HepG2 (cell line): ENCODE results near the gene NEUROD1. TPM values are rescaled to one million over a fixed set of nuclear protein-coding genes. Genes with fewer than 3 reads are reported as not detected.

ENCODE experiments used
- ATAC-seq: fragments of 200-7000 bp; cut with Tn5 transposase; 3 replicates; pipeline ENCODE4 v1.9.1; 2020; ENCODE audit warnings: mild to moderate bottlenecking, moderate library complexity
- BruUV-seq: library from RNA; stranded (reverse); fragments of 400-500 nt; replicated peaks from 2 replicates; lab custom pipeline; 2021; lab: Mats Ljungman, UMichigan
- CTCF ChIA-PET: fragments of 300-600 bp; formaldehyde crosslinking; extraction: SDS; loops from one replicate; lab custom pipeline; 2021; ENCODE audit warnings: low total read pairs, inconsistent platforms, low intra/inter-chr PET ratio; lab: Yijun Ruan, JAX
- POLR2A ChIA-PET: fragments of 350-600 bp; sonication (Branson Sonifier 250); formaldehyde crosslinking; loops from one replicate; lab custom pipeline; 2020; ENCODE audit warnings: antibody characterized with exemption, inconsistent platforms; lab: Yijun Ruan, JAX
- DNase-seq: peaks from one replicate; pipeline ENCODE4 v3.0.0-alpha.2; 2015; ENCODE audit warnings: low spot score
- FAIRE-seq: peaks from 3 replicates; lab custom pipeline; 2011; peaks lifted over from hg19 to GRCh38; lab: Jason Lieb, UNC
- H2AFZ ChIP-seq: one replicate; pipeline ENCODE4 v1.6.1; 2011; ENCODE audit warnings: low read length, inconsistent platforms
- H3K27ac ChIP-seq: fragments of 300-600 bp; 3 replicates; pipeline ENCODE4 v1.8.0; 2011; ENCODE audit warnings: mixed run types, mild to moderate bottlenecking, mixed read lengths, low read length, inconsistent platforms; ENCODE audit not compliant: insufficient read depth; ENCODE audit errors: extremely low read length
- H3K27me3 ChIP-seq, 2 experiments: fragments of 200-600 bp in 1 of 2; 2 replicates in 1 of 2; 3 replicates in 1 of 2; pipeline versions ENCODE4 v1.6.0 to v1.8.0; 2011; ENCODE audit warnings: low read length in 2 of 2, mild to moderate bottlenecking in 2 of 2, moderate library complexity in 2 of 2, inconsistent platforms in 1 of 2; ENCODE audit not compliant: insufficient read depth in 2 of 2, control insufficient read depth in 1 of 2
- H3K36me3 ChIP-seq, 2 experiments: fragments of 200-600 bp in 1 of 2; replicated peaks in 1 of 2; 2 replicates in 1 of 2; 3 replicates in 1 of 2; pipeline versions ENCODE4 v1.5.1 to v1.8.0; 2011; ENCODE audit warnings: low read length in 2 of 2, inconsistent platforms in 1 of 2; ENCODE audit not compliant: insufficient read depth in 2 of 2, control insufficient read depth in 1 of 2
- H3K4me1 ChIP-seq: 2 replicates; pipeline ENCODE4 v1.5.1; 2012; ENCODE audit warnings: low read length, inconsistent platforms; ENCODE audit not compliant: insufficient read depth
- H3K4me2 ChIP-seq: 2 replicates; pipeline ENCODE4 v1.6.0; 2011; ENCODE audit warnings: low read depth, low read length, inconsistent platforms
- H3K4me3 ChIP-seq, 3 experiments: fragments of 200-600 bp in 1 of 3; sonication (generic), shearing (Covaris generic) in 1 of 3; replicated peaks in 1 of 3; 2 replicates each; pipeline ENCODE4 v1.5.1; 2011 to 2016; ENCODE audit warnings: low read length in 3 of 3, inconsistent platforms in 2 of 3, low read depth in 2 of 3, mild to moderate bottlenecking in 2 of 3, control low read depth in 1 of 3, mixed read lengths in 1 of 3; ENCODE audit not compliant: insufficient read depth in 1 of 3
- H3K79me2 ChIP-seq: one replicate; pipeline ENCODE4 v1.6.1; 2011; ENCODE audit warnings: low read length, inconsistent platforms; ENCODE audit not compliant: insufficient read depth
- H3K9ac ChIP-seq: 2 replicates; pipeline ENCODE4 v1.6.0; 2011; ENCODE audit warnings: mild to moderate bottlenecking, low read depth, low read length, inconsistent platforms; ENCODE audit not compliant: insufficient read depth
- H3K9me3 ChIP-seq: 2 replicates; pipeline ENCODE4 v1.5.1; 2012; ENCODE audit warnings: mild to moderate bottlenecking, low read length
- H4K20me1 ChIP-seq: 2 replicates; pipeline ENCODE4 v1.6.0; 2011; ENCODE audit warnings: inconsistent platforms, mild to moderate bottlenecking, low read length, moderate library complexity; ENCODE audit not compliant: insufficient read depth
- MIER2 ChIP-seq: IDR thresholded peaks from 2 replicates; pipeline ENCODE4 v1.6.1; 2016; ENCODE audit warnings: missing biosample characterization, missing genetic modification reagents
- NFIC ChIP-seq: IDR thresholded peaks from 2 replicates; pipeline ENCODE4 v1.6.1; 2012; ENCODE audit warnings: mild to moderate bottlenecking, low read length, inconsistent platforms
- NR2F1 ChIP-seq, 2 experiments: fragments of 450-650 bp in 1 of 2; formaldehyde crosslinking in 1 of 2; IDR thresholded peaks; 2 replicates each; pipeline versions ENCODE4 v1.5.0 to v1.6.1; 2016 to 2020; ENCODE audit warnings: mild to moderate bottlenecking in 1 of 2, missing compliant biosample characterization in 1 of 2, missing genetic modification reagents in 1 of 2, moderate library complexity in 1 of 2
- NR2F6 ChIP-seq, 2 experiments: IDR thresholded peaks; 2 replicates each; pipeline ENCODE4 v1.6.1; 2016; ENCODE audit warnings: antibody characterized with exemption in 1 of 2, mild to moderate bottlenecking in 1 of 2
- PPARG ChIP-seq: conservative IDR thresholded peaks from 2 replicates; pipeline ENCODE4 v1.6.1; 2016; ENCODE audit warnings: missing biosample characterization, missing genetic modification reagents
- REST ChIP-seq, 2 experiments: IDR thresholded peaks; 2 replicates each; pipeline ENCODE4 v1.6.1; 2011 to 2012; ENCODE audit warnings: low read length in 2 of 2, borderline replicate concordance in 1 of 2, low read depth in 1 of 2, mild to moderate bottlenecking in 1 of 2, moderate library complexity in 1 of 2
- RXRB ChIP-seq: IDR thresholded peaks from 2 replicates; pipeline ENCODE4 v1.6.1; 2016; ENCODE audit warnings: borderline replicate concordance, missing genetic modification reagents, missing compliant biosample characterization
- SOX5 ChIP-seq: IDR thresholded peaks from 2 replicates; pipeline ENCODE4 v1.6.1; 2016; ENCODE audit warnings: borderline replicate concordance
- ZBTB38 ChIP-seq: sonication (generic); formaldehyde crosslinking; IDR thresholded peaks from 2 replicates; pipeline ENCODE4 v1.5.1; 2020; ENCODE audit warnings: mild to moderate bottlenecking, missing genetic modification reagents
- ZNF710 ChIP-seq: sonication (generic); formaldehyde crosslinking; IDR thresholded peaks from 2 replicates; pipeline ENCODE4 v1.5.0; 2020; ENCODE audit warnings: mild to moderate bottlenecking, missing genetic modification reagents, borderline replicate concordance
- WGBS: methylation state at CpG from one replicate; pipeline ENCODE4 v1.1.6; 2017; ENCODE audit warnings: low lambda C conversion rate; 5-methylcytosine and 5-hydroxymethylcytosine counted together
- in situ Hi-C: cut with HindIII; loops from 2 replicates; pipeline ENCODE4 v1.10.0; 2017; ENCODE audit warnings: low pct_unique_long_range_greater_than_20kb; ENCODE audit not compliant: extremely low pct_ligation_motif_present
- intact Hi-C: fragments of 100-400 bp; cut with micrococcal nuclease; formaldehyde crosslinking; loops from one replicate; pipeline ENCODE4 v1.10.0; 2022; ENCODE audit not compliant: unreplicated experiment
- polyA plus RNA-seq, 8 experiments: library from polyadenylated mRNA; depleted of rRNA in 3 of 8; stranded (reverse) in 7 of 8; unstranded in 1 of 8; fragments of >200 nt; fragmentation: Illumina TruSeq in 4 of 8; extraction: Trizol in 4 of 8; gene quantifications; 2 replicates each; pipeline versions ENCODE4 v1.2.1 to v1.2.3, GENCODE V29; 2011 to 2016; ENCODE audit warnings: low read depth in 4 of 8, missing spikeins in 1 of 8, mixed read lengths in 1 of 8; ENCODE audit not compliant: insufficient read depth in 1 of 8
- total RNA-seq, 5 experiments: library from RNA; depleted of rRNA; stranded (reverse); fragments of >200 nt; fragmentation: Illumina TruSeq; extraction: Trizol; gene quantifications; 2 replicates each; pipeline ENCODE4 v1.2.3, GENCODE V29; 2016; ENCODE audit warnings: low read depth in 1 of 5

NEUROD1 gene
- total and polyA plus RNA-seq, 2 of the 13 experiments (the other 11 are each of a cell fraction or from before 2014, with no cell fraction given) = not detected

GRCh38 chr2:181685150-181685688 lies 4.9 kb upstream of the NEUROD1 start:
- Histone ChIP-seq H3K4me1 (no peaks in the 10 kb centered on the region), H3K27ac (no peak overlapping the region), H3K36me3 (no peaks in the 10 kb centered on the region), H3K79me2 (no peaks in the 10 kb centered on the region), H3K4me3 (no peak overlapping the region), H2AFZ (no peak overlapping the region), H3K4me2 (no peak overlapping the region), H3K9me3 (no peaks in the 10 kb centered on the region), H3K27me3 (peaks cover 9 to 48% of the 10 kb centered on the region in 2 experiments), H4K20me1 (no peaks in the 10 kb centered on the region; the same call in 1 of the 2 replicates), H3K9ac (no peak overlapping the region)
- FAIRE-seq = no peak
- intact Hi-C loops (no loop called here), in situ Hi-C loops (no loop called here)
- ATAC-seq = no peak
- ChIA-PET CTCF (no interaction called here), POLR2A (no interaction called here)
- no TSS peak for BruUV-seq
- 39% methylated on average over 19 of the region's 21 CpGs for WGBS
- TF ChIP-seq ZNF710 (CRISPR knock-in tag) (0 out of 2 replicates have a peak, but pooled peaks have one; percentile 25), RXRB (CRISPR knock-in tag) (peak; percentile 74), NR2F6 (IDR thresholded peaks at IDR 0.05) (no peak), NR2F6 (CRISPR knock-in tag; IDR thresholded peaks at IDR 0.05) (peak; percentile 44; the same call in 1 of the 2 replicates), NFIC (no peak), ZBTB38 (CRISPR knock-in tag) (no peak), SOX5 (CRISPR knock-in tag) (no peak), NR2F1 (CRISPR knock-in tag; IDR thresholded peaks at IDR 0.05) (peak in 1 of 2 experiments; percentile 43; a peak in 1 of 4 replicates), REST (IDR thresholded peaks at IDR 0.05; ENCODE audit: borderline replicate concordance in 1 of 2, low read depth in 1 of 2, low read length in 2 of 2) (peak; percentile 54 to 92), MIER2 (CRISPR knock-in tag) (peak; percentile 94), PPARG (CRISPR knock-in tag) (peak; percentile 82)
- no peak for DNase-seq
